Activated gamma-delta T cell treated with Interleukin-2 at 50 U/mL for 16 hours (primary cell): Measurements from ENCODE around the gene DOCK11.

Experiments
- DNase-seq: peaks from one replicate; pipeline ENCODE4 v3.0.0-alpha.2; 2020

DOCK11 gene

DNA sequence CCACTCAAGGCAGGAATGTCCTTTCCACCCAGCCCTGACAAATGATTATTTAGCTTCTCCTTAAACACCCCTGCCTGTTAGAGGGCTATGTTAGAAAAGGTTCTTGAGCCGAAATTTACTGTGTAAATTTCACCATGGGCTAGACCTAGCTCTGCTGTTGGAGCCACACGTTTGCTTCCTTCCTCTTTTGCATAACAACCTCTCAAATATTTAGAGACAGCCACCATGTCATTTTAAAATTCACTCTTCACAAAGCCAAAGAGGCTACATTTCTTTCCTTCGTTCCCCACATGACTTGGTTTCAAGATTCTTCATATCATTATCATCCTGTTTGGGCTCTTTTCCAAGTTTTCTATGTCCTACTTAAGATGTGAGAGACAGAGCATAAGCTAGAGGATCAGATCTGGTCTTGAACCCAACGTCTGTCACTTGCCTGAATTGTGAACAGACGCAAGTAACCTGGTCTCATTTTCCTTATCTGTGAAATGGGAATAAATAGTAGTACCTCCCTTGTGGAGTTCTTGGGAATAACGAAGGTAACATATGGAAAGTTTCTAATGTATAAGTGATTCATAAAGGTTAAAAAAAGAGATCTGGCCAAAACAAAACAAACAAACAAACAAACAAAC, 6.7 kb downstream of the DOCK11 start:
- DNase-seq = no peak

DNA sequence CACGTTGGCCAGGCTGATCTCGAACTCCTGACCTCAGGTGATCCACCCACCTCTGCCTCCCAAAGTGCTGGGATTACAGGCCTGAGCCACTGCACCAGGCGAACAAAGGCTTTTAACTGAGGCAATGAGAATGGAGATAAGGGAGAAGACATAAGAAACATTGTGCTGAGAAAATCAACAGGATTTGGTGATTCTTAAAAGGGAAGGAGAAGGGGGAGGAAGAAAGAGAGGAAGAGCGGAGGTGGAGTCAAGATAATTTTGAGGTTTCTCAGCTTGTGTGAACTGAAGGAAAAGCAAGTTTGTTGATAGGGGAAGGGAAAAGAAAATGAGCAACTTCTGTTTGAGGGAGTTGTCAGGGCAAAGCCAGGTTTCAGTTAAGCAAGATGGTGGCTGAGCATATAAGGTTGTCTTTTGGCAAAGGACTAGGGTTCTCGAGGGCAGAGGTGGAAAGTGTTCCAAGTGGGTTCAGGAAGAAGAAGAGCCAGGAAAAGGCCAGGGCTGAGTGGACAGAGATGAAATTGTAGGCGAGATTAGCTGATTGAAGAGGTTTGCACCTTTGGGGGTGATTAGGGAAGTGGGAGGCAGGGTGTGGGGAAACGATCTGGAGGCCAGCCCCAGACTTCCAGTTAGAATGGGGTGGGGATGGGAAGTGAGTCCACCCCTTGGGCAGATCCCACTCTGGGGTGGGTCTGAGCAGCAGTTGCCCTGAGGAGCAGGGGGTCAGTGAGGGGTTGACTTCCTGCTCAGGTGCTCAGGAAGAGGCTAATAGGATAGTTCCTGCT, 7.8 kb downstream of the DOCK11 start:
- no peak for DNase-seq

DNA sequence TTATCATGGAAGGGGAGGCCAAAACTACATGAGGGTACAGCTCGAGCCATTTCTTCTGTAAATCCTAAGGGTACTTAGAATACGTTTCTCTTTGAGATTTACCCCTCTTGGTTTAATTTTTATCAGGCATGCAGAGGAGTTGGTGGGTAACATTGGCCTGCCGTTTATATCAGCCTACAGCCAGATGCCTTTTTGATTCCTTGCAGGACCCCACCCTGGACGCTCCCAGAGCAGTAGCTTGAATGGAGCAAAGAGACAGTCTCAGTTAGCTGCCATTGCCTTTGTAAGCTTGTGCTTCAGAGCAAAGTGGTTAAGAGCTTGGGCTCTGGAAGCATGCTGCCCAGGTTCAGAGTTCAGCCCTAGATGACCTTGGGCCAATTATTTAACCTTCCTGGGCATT, 9.0 kb downstream of the DOCK11 start:
- DNase-seq = no peak

DNA sequence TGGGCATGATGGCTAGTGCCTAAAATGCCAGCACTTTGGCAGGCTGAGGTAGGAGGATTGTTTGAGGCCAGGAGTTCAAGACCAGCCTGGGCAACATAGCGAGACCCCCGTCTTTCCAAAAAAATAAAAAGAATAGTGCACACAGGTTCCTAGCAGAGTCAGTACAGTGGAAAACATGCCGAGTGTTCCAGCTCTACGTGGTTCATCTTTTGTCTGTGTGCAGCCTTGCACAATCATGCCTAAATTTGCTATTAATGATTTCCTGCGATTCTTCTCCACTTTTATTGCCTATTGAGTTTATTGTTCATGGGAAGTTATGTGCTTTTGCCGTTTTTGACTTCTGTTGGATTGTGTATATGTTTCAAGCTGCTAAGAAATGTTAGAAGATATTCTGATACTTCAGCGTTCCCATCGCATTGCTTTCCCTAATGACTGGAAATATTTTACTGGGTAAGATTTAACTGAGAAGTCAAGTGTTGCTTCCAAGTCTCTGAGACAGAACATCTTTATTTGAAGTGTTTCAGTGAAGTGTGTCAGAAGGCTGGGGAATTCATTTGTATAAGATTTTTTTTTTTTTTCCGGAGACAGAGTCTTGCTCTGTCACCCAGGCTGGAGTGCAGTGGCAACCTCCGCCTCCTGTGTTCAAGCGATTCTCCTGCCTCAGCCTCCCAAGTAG, 11.3 kb downstream of the DOCK11 start:
- DNase-seq = no peak

DNA sequence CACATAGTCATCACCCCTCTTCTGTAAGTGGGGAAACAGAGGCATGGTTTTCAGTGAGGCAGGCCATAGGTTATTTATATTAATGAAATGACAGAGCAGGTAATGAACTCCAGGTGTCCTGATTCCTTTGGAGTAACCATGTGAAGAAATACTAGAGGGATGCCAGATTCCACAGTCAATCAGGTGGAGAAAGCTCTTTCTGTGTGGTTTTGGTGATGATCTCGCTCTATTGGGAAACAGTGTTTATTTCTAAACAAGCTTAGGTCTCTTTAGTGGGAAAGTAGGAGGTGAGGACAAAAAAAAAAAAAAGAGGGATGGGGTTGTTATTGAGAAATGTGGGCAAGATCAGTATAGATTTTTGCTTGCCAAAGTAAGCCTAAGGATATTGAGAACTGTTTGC, 12.2 kb downstream of the DOCK11 start:
- DNase-seq = no peak

DNA sequence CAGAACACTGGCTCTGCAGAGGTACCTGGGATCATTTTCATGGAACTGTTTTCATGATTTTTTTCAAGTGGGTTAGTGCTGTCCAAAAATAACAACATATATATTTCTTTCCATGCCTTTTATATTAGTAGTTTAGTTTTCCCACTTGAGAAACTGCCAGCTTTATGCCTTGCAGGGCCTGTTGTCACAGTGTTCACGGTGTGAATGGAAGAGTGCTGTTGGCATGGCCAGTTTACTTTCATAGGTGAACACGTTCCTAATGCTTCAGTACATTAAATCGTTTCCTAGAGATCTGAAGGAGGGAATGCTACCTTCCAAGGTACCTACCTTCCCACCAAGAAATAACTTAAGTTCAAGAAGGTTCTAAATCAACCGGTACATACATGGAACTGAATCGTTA, 12.6 kb downstream of the DOCK11 start:
- DNase-seq = no peak

DNA sequence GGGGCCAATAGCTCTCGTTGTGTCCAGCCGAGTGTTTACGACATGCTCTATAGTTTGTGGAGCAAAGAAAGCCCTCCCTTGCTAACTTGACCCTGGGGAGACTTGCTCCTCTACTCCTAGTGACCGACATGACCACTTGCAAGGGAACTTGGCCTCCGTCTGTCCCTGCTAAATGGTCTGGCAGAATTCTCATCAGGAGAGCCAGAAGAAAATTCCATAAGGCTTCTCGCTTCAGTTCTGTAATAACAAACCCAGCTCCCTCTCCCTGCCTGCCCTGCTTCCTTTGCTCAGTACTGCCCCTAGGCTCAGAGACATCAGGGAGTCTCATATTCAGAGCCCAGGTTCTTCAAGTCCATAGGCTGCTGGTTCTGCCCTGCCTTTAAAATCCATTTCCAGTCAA, 13.0 kb downstream of the DOCK11 start:
- no peak for DNase-seq

DNA sequence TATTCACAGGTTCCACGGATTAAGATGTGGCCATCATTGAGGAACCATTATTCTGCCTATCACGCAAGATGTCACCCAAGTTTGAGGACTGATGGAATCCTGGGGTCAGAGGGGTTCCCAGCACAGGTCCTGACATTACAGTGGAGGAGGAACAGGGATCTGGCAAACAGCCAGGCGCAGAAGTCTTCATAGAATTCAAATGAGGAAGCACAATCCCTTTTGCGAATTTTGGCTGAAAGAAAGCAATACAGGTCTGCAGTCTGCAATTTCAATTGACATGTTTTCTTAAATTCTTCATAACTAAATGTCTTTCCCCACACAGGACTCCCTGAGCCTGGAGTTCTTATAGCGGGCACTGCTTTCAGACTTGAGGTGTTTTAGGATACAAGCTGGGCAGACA, 14.5 kb downstream of the DOCK11 start:
- DNase-seq = no peak

DNA sequence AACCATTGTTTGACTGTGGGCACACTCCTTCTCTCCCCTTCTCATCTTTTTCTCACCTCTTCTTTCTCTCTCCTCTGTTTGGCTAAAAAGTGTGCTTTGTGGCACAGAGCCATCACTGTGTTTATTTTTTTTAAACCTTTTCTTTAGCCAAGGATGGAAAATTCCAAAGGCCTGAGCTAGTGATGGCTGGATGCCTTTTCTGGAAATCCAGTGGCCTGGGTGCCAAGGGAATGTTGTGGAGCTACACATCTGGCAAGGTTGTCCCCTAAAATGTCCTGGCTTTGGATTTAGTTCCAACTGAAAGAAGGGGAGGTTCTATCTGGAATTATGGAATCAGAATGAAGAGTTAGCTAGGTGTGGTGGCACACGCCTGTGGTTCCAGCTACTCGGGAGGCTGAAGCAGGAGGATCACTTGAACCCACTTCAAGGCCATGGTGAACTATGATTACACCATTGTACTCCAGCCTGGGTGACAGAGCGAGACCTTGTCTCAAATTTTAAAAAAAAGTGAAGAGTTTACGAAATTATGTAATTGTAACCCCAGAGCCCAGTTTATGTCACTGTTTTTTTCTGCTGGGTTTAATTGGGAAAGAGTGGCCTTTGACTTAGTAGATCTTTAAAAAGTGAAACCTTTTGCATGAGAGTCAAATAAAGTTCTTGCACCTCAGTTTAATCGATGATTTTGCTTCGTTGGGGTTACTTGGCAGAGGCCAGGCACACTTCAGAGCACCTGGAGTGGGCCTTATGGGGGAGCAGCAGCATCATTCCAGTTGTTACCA, 17.7 kb downstream of the DOCK11 start:
- DNase-seq = no peak

DNA sequence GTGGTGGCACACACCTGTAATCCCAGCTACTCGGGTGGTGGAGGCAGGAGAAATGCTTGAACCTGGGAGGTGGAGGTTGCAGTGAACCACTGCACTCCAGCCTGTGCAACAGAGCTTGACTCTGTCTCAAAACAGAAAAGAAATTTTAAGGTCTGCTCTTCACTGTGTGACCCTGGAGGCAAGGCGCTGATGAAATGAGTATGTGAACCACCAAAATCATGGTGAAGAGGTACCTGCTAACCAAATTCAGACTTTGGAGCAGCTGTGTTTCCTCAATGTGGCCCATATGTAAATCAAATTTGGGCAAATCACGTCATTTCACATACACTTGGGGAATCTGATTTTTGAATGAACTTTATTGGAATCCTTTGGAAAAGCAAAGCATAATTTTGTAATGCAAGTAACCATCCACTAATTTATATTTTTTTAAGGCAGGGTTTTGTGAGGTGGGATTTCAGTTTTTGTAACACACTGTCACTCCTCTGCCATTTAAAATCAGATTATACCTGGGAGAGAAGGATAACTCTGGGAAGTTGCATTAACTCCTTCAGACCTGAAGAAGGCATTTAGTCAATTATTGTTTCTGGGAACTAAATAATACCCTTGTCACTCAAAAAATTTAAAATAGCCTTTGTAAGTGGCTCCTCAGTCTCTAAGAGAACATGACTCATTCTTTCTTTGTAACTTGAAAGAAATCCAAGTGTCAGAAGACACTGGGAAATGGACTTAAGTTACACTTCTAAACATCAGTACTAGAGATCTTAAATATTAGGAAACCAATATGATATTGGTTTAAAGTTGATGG, 24.0 kb downstream of the DOCK11 start:
- DNase-seq = no peak

DNA sequence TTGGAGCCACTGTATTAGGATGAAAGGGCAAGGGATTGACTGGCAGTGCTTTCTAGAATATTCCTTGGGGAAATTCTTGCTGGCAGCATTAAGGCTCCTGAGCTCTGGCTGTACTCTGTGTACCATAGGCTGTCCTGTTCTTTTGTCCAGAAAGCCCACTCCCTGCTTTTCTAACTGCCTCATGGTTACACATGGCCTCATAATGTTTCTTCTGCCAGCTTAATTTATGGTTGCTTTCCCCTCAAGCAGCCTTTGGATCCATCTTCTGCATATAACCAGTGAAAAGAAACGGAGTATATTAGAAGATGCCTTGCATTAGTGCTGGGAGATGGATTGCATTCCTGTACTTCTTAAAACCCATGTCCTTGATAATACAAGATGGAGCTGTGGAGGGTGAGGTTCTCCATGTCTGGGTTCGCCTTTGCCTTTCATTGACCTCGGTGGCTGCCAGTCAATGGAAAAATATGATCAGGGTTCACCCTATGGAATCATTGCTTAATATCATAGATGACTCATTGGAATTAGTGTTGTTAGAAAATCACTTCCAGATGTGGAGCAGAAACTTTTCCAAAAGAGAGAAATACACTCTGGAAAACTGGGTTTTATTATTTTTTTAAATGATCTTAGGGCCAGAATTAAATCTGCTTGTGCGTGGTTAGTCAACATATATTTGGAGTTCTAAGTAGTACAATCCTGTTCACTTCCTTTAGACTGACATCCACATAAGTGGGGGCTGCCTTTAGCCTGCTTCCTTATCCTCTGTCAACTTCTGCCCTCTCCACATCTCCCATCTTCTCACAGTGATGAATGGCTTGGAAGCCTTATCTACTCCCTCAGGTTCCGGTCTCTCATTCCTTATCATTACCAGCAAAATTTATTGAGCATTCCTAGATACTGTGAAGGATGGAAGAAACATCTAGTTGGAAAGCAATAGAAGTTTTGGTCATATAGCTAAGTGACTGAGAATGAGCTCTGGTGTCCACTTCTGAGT, 24.9 kb downstream of the DOCK11 start:
- DNase-seq = no peak

DNA sequence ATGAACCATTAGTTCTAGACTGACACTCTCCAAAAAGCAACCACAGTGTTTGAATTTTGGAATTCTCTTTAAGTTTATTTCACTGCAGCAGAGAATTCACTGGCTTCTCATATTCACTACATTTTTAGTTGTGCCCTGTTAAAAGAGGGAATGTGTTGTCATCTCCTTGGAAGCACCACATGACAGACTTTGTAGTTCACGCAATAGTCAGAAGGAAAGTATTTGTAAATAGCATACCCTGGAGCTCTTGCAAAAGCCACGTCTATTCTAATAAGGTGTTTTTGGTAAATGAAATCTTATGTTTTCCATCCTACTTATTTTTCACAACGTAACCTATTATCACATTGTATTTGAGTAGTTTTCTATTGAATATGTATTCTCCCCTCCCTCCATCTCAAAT, 25.8 kb downstream of the DOCK11 start:
- no peak for DNase-seq

DNA sequence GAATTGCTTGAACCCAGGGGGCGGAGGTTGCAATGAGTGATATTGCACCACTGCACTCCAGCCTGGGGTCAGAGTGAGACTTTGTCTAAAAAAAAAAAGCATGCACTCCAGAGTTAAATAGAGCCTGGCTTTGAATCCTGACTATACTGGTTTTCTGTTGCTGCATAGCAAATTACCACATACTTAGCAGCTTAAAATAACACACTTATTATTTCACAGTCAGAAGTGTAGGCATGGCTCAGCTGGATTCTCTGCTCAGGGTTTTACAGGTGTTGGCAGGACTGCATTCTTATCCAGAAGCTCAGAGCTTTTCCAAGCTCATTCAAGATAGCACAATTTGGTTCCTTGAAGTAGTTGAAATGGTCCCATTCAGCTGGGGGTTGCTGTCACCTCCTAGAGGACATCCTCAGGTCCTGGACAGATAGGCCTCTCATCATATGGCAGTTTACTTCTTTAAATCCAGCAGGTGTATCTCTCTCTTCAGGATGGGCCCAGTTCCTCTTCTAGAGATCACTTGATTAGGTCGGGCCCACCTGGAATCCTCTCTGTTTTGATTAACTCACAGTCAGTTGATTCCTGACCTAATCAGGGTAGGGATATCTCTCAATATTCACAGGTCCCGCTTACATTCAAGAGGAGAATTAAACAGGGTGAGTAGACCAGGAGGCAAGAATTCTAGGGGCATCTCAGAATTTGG, 26.8 kb downstream of the DOCK11 start:
- no peak for DNase-seq

DNA sequence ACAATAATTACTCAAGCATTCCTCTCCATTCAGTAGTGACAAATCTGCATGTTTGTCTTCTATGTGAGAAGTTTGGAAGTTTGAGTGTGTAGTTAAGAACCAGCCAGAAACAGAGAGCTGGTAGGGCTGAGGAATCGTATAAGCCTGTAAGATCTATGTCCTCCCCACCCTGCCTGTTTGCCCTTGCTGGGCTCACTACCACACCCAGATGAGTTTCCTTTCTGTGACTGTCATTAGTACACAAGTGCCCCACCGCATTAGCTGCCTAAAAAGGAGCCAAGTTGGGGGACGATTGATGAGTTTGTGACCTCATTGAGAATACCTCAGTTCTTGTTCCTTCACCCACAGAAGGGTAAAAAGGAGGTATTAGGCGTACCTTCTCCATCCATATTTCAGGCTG, 28.3 kb downstream of the DOCK11 start:
- DNase-seq = peak; percentile 29

DNA sequence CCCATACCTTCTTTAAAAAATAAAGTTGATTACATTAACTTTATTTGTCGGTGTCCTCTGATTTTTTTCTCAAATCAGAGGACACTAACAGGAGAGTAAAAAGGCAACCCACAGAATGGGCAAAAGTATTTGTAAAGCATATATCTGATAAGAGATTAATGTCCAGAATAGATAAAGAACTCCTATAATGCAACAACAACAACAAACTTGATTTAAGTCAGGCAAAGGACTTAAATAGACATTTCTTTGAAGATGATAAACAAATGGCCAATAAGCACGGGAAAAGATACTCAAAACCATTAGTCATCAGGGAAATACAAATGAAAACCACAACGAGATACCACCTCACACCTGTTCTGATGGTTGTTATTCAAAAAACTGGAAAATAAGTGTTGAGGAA, 28.7 kb downstream of the DOCK11 start:
- no peak for DNase-seq

DNA sequence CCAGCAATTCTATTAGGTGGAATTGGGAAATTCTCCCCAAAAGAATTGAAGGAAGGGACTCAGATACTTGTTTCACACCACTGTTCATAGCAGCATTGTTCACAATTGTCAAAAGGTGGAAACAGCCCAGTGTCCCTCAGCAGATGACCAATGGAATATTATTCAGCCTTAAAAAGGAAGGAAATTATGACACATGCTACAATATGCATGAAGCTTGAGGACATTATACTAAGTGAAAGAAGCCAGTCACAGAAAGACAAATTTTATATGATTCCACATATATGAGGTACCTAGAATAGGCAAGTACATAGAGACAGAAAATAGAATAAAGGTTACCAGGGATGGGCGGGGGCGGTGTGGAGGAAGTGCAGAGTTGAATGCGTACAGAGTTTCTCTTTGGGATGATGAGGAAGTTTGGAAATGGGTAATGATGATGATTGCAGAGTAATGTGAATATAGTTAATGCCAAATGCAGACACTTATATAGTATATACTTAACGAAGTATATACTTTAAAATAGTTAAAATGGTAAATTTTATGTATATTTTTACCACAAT, 29.6 kb downstream of the DOCK11 start:
- DNase-seq = no peak

DNA sequence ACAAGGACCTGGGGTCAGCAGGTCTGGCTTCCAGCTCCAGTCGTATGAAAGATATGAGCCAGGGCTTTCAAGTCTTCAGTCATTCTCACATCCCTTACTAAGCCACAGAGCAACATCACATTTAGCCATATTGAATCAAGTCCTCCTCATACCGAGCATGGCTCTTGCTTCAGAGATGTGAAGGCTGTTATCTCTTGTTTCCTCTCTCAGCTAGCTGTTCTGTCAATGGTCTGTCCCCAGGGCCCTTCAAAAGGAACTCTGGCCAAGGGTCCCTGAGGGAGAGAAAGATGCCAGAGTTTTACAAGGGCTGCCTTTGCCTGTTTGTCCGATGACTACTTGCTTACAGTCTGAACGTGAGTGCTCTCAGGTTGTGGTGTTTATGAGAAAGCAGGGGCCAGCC, 30.5 kb downstream of the DOCK11 start:
- DNase-seq = no peak

DNA sequence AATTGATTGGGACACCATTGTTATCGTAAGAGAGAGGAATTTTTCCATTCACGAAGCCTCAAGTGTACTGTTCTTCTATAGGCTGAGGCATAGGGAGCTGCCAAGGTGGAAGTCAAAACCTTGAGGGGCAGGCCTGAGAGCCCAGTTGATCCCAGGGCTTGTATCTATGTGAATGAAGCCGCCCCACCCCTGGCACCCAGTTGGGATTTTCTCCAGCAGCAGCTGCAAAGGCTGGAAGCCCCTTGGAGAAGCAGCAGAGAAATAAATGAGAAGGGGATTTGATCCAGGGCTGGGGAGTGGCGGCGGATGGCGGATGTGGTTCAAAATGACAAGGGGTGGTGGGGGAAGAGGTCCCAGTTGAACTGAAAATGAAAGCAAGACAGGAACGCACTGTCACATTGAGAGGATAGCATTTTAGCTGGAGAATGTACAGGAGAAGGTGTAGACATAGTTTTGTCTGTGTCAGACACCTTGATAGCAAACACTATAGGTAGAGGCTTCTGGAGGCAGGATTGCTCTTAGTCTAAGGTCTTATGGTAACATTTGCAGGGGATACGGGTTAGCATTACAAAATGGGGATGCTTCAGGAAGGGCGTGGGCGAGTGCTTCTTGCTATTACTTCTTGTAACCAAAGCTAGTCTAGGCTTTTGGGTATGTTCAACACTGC, 32.6 kb downstream of the DOCK11 start:
- DNase-seq = peak; percentile 41

DNA sequence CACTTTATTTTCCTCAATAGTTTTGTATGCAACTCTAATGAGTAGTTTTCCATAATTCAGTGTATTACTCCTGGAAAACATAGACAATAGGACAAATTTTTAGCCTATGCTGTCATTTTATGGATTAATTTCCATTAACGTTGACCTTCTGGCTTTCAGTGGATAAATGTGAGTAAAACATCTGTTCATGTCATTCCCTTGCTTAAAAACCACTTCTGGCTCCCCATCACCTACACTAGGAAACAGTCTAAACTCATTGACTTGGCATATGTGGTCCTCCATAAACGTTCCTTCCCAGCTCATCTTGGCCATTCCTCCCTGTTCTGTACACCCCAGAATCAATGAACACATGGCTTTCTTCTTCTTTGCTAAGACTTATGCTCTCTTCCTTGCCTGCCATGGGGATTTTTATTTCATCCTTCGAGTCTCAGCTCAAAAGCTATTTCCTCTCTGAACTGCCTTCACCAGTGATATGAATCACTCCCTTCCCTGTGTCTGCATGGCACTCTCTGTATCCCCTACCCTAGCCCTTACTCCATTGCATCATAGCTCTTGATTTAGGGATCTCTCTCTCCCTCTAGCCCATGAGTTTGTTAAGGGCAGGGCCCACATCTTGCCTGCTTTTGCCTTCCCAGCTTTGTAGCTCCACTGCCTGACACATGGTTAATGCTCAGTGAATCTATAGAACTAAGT, 34.8 kb downstream of the DOCK11 start:
- DNase-seq = no peak
